HG03280 (cell line): Measurements from ENCODE around the gene NT5C3A.
"Not testable (repeated sequence)": the region's sequence is repeated elsewhere in the genome, so short reads cannot be mapped to it uniquely, and the experiment has no call there.

Experiments
- ATAC-seq: cut with Tn5 transposase; IDR thresholded peaks from one replicate; pipeline ENCODE4 v1.9.1; 2021; ENCODE audit warnings: mild to moderate bottlenecking, moderate library complexity; ENCODE audit not compliant: unreplicated experiment

The NT5C3A gene

DNA sequence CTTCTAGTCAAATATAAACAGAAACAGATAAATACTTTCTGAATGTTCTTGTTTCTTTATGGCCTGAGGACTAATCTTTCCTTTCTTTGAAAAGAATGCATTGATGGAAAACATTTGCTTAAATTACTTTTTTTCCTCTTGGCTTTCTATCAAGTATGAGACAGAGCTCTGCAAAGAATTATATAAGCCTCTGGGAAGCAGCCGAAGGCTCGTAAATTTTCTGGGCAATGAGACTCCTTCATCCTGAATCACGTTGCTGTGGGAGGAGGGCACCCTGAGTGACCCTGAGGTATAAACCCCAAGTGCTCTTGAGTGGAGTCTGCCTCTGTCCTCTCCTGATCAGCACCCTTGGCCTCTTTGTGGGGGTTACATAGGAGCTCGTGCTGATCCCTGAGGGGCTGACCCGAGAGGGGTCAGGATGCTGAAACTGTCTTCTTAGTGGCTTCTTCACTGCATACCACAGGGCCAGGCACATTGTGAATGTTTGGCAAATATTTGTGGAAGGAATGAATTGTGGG is 71.4 kb downstream of the NT5C3A start:
- ATAC-seq: not testable (repeated sequence)

GRCh38 chr7:32988148-32988547 is 74.4 kb downstream of the NT5C3A start:
- ATAC-seq: peak; percentile 78

DNA sequence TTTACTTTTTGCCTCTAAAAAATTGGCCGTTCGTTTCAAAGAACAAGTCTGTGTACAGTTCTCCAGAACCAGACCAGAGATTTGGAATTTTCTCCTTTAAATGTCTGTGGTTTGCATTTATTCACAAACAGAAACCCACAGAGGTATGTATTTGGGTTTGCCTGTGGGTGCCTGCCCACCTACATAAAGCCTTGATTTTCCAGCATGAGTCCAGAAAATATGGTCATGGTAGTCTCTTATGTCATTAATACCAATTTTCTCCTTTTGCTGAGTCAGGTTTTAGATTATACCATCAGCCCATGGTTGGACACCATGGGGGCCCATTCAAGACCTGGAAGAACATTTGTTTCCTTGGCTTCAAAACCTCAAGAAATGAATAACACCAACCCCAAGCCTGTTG is 82.7 kb downstream of the NT5C3A start:
- ATAC-seq: not testable (repeated sequence)

- ATAC-seq: not testable (repeated sequence)
Observed at GRCh38 chr7:32979246-32979645, 83.3 kb downstream of the NT5C3A start.

GRCh38 chr7:32977159-32977558 is 85.4 kb downstream of the NT5C3A start:
- ATAC-seq: not testable (repeated sequence)

DNA sequence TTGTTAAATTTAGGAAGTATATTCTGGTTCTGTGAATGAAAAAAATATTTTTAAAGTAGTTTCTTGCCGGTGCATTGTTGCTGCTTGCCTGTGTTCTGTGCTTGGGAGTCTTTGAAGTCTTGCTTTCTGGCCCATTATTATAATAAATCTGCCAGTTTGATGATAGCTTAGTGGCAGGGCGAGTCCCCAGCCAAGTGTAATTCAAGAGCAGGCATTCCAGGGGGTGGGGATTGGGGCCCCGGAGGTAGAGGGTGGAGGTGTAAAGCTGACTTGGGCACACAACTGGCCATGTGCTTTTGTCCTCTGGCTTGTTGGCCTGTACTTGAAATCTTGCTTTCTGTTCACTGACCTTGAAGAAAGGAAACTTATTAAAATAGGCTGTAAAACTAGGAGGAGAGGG is 90.6 kb downstream of the NT5C3A start:
- not testable (repeated sequence) for ATAC-seq

- ATAC-seq: not testable (repeated sequence)
Observed at GRCh38 chr7:32967268-32967582, 95.4 kb downstream of the NT5C3A start.

GRCh38 chr7:32966489-32967267 is 95.9 kb downstream of the NT5C3A start:
- not testable (repeated sequence) for ATAC-seq

DNA sequence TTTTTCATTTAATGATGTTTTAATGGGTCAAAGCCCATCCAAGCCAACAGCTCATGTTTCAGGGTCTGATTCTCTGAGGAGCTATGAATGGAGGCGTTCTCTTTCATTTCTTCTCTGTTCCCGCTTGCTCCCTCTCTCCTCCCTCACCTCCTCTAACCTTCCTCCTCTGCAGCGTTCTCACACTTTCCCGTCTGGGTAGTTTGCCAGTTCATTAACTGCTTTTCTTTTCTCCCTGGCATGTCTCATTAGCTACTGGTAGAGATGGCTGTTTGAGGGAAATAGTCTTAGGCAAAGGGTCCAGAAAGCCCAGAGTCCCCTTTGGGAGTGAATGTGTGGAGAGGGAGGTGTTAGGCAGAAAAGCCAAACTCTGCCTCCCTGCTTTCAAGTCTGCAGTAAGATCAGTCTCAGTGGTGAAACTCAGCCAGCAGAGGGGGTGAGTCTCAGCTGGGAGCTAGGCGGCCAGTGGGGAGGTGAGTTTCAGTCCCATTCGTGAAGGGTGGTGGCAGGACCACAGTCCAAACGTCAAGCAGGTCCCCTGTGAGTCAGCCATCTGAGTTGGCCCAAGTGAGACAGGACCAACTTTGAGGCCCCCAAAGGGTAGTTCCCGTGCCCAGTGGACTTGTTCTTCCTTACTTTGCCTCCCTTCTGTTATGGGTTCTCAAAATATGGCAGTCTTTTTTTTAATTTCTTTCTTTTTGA is 98.0 kb downstream of the NT5C3A start:
- ATAC-seq: peak; percentile 94
